GM19328 (cell line): Measurements from ENCODE around the gene SPATA33.
"Not testable (repeated sequence)": the region's sequence is repeated elsewhere in the genome, so short reads cannot be mapped to it uniquely, and the experiment has no call there.

ENCODE experiments used
- ATAC-seq: cut with Tn5 transposase; IDR thresholded peaks from one replicate; pipeline ENCODE4 v1.9.1; 2021; ENCODE audit warnings: mild to moderate bottlenecking, moderate library complexity; ENCODE audit not compliant: unreplicated experiment

Gene SPATA33

GRCh38 chr16:89691231-89691985 is 33.8 kb downstream of the SPATA33 start:
- ATAC-seq, result no peak

GRCh38 chr16:89691986-89692569 is 34.4 kb downstream of the SPATA33 start:
- ATAC-seq, result no peak

GRCh38 chr16:89693289-89693731 is 35.7 kb downstream of the SPATA33 start:
- no peak for ATAC-seq

GRCh38 chr16:89693931-89694783 is 36.5 kb downstream of the SPATA33 start:
- ATAC-seq, result no peak

- not testable (repeated sequence) for ATAC-seq
These were observed 37.1 kb downstream of the SPATA33 start for GRCh38 chr16:89694784-89695085.

GRCh38 chr16:89695086-89695874 is 37.6 kb downstream of the SPATA33 start:
- no peak for ATAC-seq

- no peak for ATAC-seq
These were observed 38.4 kb downstream of the SPATA33 start for GRCh38 chr16:89695875-89696669.

GRCh38 chr16:89696670-89697128 is 39.1 kb downstream of the SPATA33 start:
- ATAC-seq, result no peak

GRCh38 chr16:89697161-89697615 is 39.6 kb downstream of the SPATA33 start:
- no peak for ATAC-seq

GRCh38 chr16:89697616-89698331 is 40.1 kb downstream of the SPATA33 start:
- no peak for ATAC-seq

- ATAC-seq, result not testable (repeated sequence)
These were observed 41.1 kb downstream of the SPATA33 start for GRCh38 chr16:89698717-89699116.

- ATAC-seq, result not testable (repeated sequence)
These were observed 42.0 kb downstream of the SPATA33 start for GRCh38 chr16:89699629-89700099.

GRCh38 chr16:89700100-89700648 is 42.5 kb downstream of the SPATA33 start:
- peak; percentile 35 for ATAC-seq

GRCh38 chr16:89700649-89701424 is 43.2 kb downstream of the SPATA33 start:
- no peak for ATAC-seq

- ATAC-seq, result peak; percentile 73
These were observed 44.1 kb downstream of the SPATA33 start, which contains the start of gene SPATA2L for GRCh38 chr16:89701425-89702406. TSS of gene SPATA2L (minus strand) at chr16:89701705. CDS start at chr16:89701232, 473 bp downstream.

GRCh38 chr16:89704281-89704680 is 46.6 kb downstream of the SPATA33 start:
- no peak for ATAC-seq

- no peak for ATAC-seq
These were observed 47.4 kb downstream of the SPATA33 start for GRCh38 chr16:89705006-89705405.
